Upper lobe of left lung (tissue), 6 donors: Measurements from ENCODE around the gene NGB. TPM values are rescaled to one million over a fixed set of nuclear protein-coding genes. Genes with fewer than 3 reads are reported as not detected.

Source experiments
- ATAC-seq, 2 donors: fragments of 200-7000 bp; cut with Tn5 transposase; one replicate each; pipeline ENCODE4 v1.9.1; 2022; ENCODE audit warnings: mild to moderate bottlenecking in 2 of 2, moderate library complexity in 2 of 2; ENCODE audit not compliant: low FRiP score in 2 of 2
- DNase-seq, 2 donors: peaks; one replicate each; pipeline ENCODE4 v3.0.0-alpha.2; 2019 to 2020
- H3K27ac ChIP-seq, 4 donors: fragments of 200-600 bp; sonication (generic); one replicate each; pipeline ENCODE4 v1.5.1; 2016 to 2019
- H3K27me3 ChIP-seq, 4 donors: fragments of 200-600 bp; sonication (generic); one replicate each; pipeline ENCODE4 v1.5.1; 2017 to 2019
- H3K36me3 ChIP-seq, 4 donors: fragments of 200-600 bp; sonication (generic); one replicate each; pipeline ENCODE4 v1.5.1; 2016 to 2019
- H3K4me1 ChIP-seq, 4 donors: fragments of 200-600 bp; sonication (generic); one replicate each; pipeline ENCODE4 v1.5.1; 2018 to 2019
- H3K4me3 ChIP-seq, 4 donors: fragments of 200-600 bp; sonication (generic); one replicate each; pipeline ENCODE4 v1.5.1; 2017 to 2019; ENCODE audit warnings: mild to moderate bottlenecking in 2 of 4, moderate library complexity in 1 of 4
- H3K9me3 ChIP-seq, 4 donors: fragments of 200-600 bp; sonication (generic); one replicate each; pipeline ENCODE4 v1.5.1; 2018 to 2019
- EP300 ChIP-seq, 4 donors: sonication (generic); formaldehyde crosslinking; IDR thresholded peaks; one replicate each; pipeline ENCODE4 v1.5.1; 2017; ENCODE audit warnings: antibody characterized with exemption in 4 of 4, control low read depth in 2 of 4
- POLR2A ChIP-seq, 4 donors: fragments of 450-650 bp; IDR thresholded peaks; one replicate each; pipeline ENCODE4 v1.5.1; 2016 to 2017; ENCODE audit warnings: antibody characterized with exemption in 4 of 4, mild to moderate bottlenecking in 2 of 4
- POLR2AphosphoS5 ChIP-seq, 2 donors: sonication (generic); formaldehyde crosslinking; IDR thresholded peaks; one replicate each; pipeline ENCODE4 v1.5.1; 2017; ENCODE audit warnings: antibody characterized with exemption in 2 of 2
- WGBS, 2 donors: methylation state at CpG; one replicate each; pipeline ENCODE4 v1.1.5; 2017 to 2018; 5-methylcytosine and 5-hydroxymethylcytosine counted together
- total RNA-seq, 6 donors: library from RNA; depleted of rRNA in 4 of 6; stranded (reverse); fragments of >200 nt in 4 of 6; gene quantifications; one replicate each; pipeline versions ENCODE4 v1.1.0 to v1.2.1, GENCODE V29; 2016 to 2021
- TF ChIP-seq, protein P1 (sequence below), 6 experiments: fragments of 450-650 bp in 4 of 6; fragments of 200-600 bp in 2 of 6; sonication (generic) in 2 of 6; IDR thresholded peaks; one replicate each; pipeline ENCODE4 v1.5.1; 2016 to 2019; ENCODE audit warnings: antibody characterized with exemption in 6 of 6
- donor health status: DM: no; HTN: no; CAD: no; lungs with moderate emphysema.
- donor health status: DM: no; HTN: yes; CAD: no; lungs with severe emphysema.

NGB gene
- total RNA-seq, 6 donors from 2014 or later = 0.30 TPM; not detected in 5

DNA sequence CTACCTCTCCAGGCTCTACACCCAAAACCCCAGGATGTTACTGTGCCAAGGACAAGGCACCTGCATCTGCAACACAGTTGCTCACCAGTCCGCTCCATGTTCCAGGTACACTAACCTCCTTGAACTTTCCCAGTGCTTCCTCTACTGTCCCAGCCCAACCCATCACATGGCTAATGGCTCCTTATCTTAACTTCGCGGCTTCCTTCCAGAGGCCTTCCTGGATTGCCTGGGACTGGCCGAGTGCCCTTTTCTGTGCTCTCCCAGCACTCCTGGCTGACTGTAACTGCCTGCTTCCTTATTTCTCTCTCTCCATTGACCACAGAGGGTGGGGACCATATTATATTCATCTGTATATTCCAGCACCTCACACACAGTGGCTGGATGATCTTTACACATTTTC, 28.8 kb upstream of the NGB start:
- ATAC-seq = no peak

DNA sequence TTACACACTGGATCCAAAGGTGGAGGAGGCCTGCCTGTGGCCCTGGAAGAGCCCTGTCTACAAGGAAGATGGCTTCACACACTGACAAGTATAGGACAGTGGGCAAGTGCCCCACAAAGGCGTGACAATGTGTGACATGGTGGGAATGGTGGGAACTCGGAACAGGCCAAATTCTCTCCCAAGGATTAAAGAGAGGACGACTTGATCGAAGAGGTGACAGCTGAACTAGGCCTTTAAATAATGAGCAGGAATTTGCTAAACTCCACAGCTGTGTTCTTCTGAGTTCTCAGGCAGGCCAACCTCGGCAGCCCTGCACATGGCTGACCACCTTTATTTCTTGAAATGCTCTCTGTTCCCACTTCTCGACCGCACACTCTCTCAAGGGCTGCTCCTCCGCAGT, 25.9 kb upstream of the NGB start:
- Histone ChIP-seq H3K36me3 (peaks cover 0 to 72% (median 17%) of the 10 kb centered on the region in 4 donors), H3K9me3 (no peaks in the 10 kb centered on the region), H3K4me3 (no peak overlapping the region), H3K27ac (no peak overlapping the region), H3K27me3 (no peaks in the 10 kb centered on the region), H3K4me1 (no peaks in the 10 kb centered on the region)
- WGBS, 2 donors = 86 to 95% methylated on average over 8 of the region's 8 CpGs
- ATAC-seq (no peak), DNase-seq (no peak)
- TF ChIP-seq POLR2AphosphoS5 (IDR thresholded peaks at IDR 0.05) (no peak), POLR2A (IDR thresholded peaks at IDR 0.05) (no peak), EP300 (IDR thresholded peaks at IDR 0.05) (no peak)
- TF ChIP-seq, protein P1, sequence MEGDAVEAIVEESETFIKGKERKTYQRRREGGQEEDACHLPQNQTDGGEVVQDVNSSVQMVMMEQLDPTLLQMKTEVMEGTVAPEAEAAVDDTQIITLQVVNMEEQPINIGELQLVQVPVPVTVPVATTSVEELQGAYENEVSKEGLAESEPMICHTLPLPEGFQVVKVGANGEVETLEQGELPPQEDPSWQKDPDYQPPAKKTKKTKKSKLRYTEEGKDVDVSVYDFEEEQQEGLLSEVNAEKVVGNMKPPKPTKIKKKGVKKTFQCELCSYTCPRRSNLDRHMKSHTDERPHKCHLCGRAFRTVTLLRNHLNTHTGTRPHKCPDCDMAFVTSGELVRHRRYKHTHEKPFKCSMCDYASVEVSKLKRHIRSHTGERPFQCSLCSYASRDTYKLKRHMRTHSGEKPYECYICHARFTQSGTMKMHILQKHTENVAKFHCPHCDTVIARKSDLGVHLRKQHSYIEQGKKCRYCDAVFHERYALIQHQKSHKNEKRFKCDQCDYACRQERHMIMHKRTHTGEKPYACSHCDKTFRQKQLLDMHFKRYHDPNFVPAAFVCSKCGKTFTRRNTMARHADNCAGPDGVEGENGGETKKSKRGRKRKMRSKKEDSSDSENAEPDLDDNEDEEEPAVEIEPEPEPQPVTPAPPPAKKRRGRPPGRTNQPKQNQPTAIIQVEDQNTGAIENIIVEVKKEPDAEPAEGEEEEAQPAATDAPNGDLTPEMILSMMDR (IDR thresholded peaks at IDR 0.05) = no peak

More for the DNA sequence above, 28.8 kb upstream of the NGB start:
- H3K9me3 ChIP-seq = no peaks in the 10 kb centered on the region
- 73 to 78% methylated on average over 4 of the region's 4 CpGs for WGBS, 2 donors
- no peaks in the 10 kb centered on the region for H3K27me3 ChIP-seq
- H3K4me1 ChIP-seq = peaks cover 5 to 15% (median 8%) of the 10 kb centered on the region in 4 donors
- H3K27ac ChIP-seq = no peak overlapping the region
- TF ChIP-seq, protein P1 (IDR thresholded peaks at IDR 0.05) = no peak
- TF ChIP-seq POLR2AphosphoS5 (IDR thresholded peaks at IDR 0.05) = no peak
- no peak for TF ChIP-seq POLR2A (IDR thresholded peaks at IDR 0.05)
- TF ChIP-seq EP300 (IDR thresholded peaks at IDR 0.05) = no peak
- no peak for DNase-seq
- H3K36me3 ChIP-seq = peaks cover 0 to 65% (median 16%) of the 10 kb centered on the region in 4 donors
- H3K4me3 ChIP-seq = no peak overlapping the region

DNA sequence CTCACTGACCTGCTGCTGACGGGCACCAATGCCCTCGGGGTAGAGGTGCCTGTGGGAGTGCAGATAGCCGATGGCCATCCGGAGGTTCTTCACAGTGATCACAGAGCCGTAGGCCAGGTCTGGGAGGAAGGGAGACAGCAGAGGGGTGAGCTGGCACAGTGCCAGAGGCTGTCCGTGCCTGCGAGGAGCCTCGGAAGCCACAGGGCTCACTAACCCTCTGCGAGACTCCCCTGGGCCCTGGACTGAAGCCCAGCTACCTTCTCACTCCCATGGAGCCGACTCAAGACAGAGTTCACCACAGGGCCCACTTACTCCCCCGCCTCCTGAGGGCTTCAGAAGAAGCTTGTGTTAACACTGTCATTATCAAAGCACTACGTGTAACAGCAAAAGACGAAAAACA, 25.1 kb upstream of the NGB start:
- Histone ChIP-seq H3K4me1 (no peaks in the 10 kb centered on the region), H3K27me3 (no peaks in the 10 kb centered on the region), H3K27ac (no peak overlapping the region), H3K4me3 (no peak overlapping the region), H3K36me3 (peaks cover 0 to 68% (median 17%) of the 10 kb centered on the region in 4 donors), H3K9me3 (no peaks in the 10 kb centered on the region)
- 77 to 84% methylated on average over 5 to 13 of the region's 13 CpGs for WGBS, 2 donors
- DNase-seq (no peak), ATAC-seq (no peak)
- TF ChIP-seq POLR2AphosphoS5 (IDR thresholded peaks at IDR 0.05) (no peak), POLR2A (IDR thresholded peaks at IDR 0.05) (no peak), EP300 (IDR thresholded peaks at IDR 0.05) (no peak)
- TF ChIP-seq, protein P1 (IDR thresholded peaks at IDR 0.05) = no peak

DNA sequence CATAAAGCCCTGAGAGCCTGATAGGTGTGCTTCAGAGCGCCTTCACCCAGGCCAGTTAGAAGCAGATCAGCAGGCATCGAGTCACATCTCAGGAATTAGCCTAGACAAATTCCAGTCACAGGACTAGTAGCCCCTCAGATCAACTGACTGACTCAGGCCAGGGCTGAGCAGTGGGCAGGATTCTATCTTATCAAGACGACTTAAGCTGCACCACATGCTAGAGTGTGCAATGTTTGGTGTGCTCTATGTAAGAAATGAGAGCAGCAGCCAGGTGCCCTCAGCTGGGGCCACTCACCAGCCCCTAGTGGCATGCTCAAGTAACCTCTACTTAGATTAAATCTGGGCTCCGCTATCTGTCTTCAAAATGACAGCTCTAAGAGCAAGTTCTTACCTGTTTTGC, 19.7 kb upstream of the NGB start:
- H3K4me3 ChIP-seq = no peak overlapping the region
- H3K27ac ChIP-seq = no peak overlapping the region
- no peaks in the 10 kb centered on the region for H3K4me1 ChIP-seq
- TF ChIP-seq POLR2A (IDR thresholded peaks at IDR 0.05) = no peak
- TF ChIP-seq, protein P1 (IDR thresholded peaks at IDR 0.05) = no peak
- TF ChIP-seq POLR2AphosphoS5 (IDR thresholded peaks at IDR 0.05) = no peak
- TF ChIP-seq EP300 (IDR thresholded peaks at IDR 0.05) = no peak
- no peak for ATAC-seq
- H3K36me3 ChIP-seq = peaks cover 4 to 70% (median 24%) of the 10 kb centered on the region in 4 donors
- H3K27me3 ChIP-seq = no peaks in the 10 kb centered on the region
- H3K9me3 ChIP-seq = no peaks in the 10 kb centered on the region
- WGBS, 2 donors = 87 to 90% methylated on average over 2 to 4 of the region's 4 CpGs
- DNase-seq = no peak

DNA sequence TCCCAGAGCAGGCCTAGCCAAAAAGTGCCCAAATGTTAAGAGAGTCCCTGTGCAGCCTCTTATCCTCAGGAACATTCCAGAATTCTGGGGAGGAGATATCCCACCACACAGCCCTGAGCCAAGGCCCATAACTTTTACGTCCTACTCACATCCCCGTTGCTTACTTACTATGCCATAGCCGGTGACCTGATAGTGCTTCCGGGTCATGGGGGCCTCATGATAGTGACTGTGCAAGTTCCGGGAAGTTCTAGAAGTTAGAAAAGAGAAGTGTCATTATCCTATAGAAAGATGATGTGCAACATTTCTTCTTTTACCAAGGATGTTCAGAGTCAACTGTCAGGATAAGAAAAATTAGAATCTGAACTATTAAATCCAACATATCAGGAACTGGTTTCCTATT, 15.6 kb upstream of the NGB start:
- H3K9me3 ChIP-seq = no peaks in the 10 kb centered on the region
- 84 to 86% methylated on average over 5 of the region's 5 CpGs for WGBS, 2 donors
- DNase-seq (no peak), ATAC-seq (no peak)
- H3K27ac ChIP-seq = no peak overlapping the region
- H3K4me3 ChIP-seq = no peak overlapping the region
- TF ChIP-seq EP300 (IDR thresholded peaks at IDR 0.05) = no peak
- TF ChIP-seq POLR2AphosphoS5 (IDR thresholded peaks at IDR 0.05) = no peak
- TF ChIP-seq, protein P1 (IDR thresholded peaks at IDR 0.05) = no peak
- TF ChIP-seq POLR2A (IDR thresholded peaks at IDR 0.05) = no peak
- peaks cover 10 to 80% (median 48%) of the 10 kb centered on the region in 4 donors for H3K36me3 ChIP-seq
- H3K27me3 ChIP-seq = no peaks in the 10 kb centered on the region
- no peaks in the 10 kb centered on the region for H3K4me1 ChIP-seq
